ENCODE measurements around the gene SYNE2.
"Not testable (repeated sequence)": the region's sequence is repeated elsewhere in the genome, so short reads cannot be mapped to it uniquely, and the experiment has no call there.

SYNE2 gene

DNA sequence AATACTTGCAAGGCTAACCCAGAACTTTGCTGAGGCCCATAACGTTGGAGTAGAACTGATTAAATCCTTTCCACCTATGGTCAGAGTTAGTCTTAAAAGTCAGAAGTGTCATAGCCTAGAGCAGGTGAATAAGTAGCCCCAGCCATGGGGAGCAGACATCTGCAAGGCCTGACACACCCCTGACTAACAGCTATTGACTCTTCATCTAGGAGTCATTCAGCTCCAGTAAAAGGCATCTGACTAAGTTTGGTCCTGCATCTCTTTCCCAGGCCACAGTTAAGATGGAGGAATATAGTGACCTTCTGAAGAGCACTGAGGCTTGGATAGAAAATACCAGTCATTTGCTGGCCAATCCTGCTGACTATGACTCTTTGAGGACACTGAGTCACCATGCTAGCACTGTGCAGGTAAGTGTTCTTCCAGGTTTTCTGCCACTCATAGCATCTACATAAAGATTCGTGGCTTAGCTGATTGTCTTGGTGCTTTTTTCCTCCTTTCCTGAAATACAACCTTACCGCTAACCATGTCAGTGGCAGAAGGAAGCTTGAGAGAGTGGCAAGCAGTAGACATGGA is 228.5 kb downstream of the SYNE2 start:
- no peak for DNase-seq (ENCODE audit: low read depth)

DNA sequence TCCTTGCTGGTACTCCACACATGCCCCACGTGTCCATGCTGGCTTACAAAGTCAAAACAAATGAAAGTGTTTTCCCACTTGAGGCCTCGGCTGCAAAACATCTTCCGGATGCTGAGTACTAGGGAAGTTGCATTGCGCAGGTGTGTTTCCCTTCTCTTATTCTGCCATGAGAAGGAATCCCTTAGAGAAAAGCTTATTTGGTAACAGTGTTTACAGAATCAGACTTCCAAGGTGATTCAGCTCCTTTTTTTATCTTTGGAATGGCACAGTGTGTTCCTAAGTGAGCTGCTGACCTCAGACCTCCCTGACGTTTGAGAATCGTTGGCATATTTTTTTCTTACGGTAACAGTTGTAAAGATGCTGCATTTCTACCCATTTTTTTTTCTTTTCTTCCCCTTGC is 230.0 kb downstream of the SYNE2 start:
- no peak for DNase-seq (ENCODE audit: low read depth)

DNA sequence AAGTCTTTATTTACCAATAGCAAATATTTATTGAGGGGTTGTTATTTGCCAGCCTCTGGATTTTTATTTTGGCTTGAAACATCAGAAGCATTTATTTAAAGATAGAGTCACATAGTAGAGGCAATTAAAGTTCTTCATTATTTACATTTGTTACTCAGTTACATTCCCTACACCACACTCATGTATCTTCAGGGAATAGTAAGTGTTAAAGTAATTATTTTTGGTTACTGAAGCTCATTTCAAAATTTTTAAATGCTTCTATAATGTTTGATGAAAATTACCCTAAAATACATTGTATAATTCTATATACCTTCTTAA is 235.8 kb downstream of the SYNE2 start:
- DNase-seq (ENCODE audit: low read depth), result no peak

DNA sequence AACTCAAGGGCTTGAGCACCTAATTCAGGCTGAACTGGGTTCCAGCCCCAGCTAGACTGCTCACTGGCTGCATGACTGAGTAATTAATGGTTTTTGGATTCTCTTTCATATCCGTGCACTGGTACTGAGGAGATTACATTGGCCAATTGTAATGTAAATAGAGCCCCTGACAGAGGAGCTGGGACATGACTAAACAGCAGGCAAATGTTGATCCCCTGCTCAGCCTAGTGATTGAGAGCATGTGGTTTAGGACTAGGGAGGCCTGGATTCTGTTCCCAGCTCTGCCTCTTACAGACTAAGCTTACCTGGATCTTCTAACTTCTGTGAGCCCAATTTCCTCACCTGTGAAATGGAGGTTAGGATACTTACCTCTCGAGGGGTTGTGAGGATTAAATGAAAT is 237.1 kb downstream of the SYNE2 start:
- no peak for DNase-seq (ENCODE audit: low read depth)

DNA sequence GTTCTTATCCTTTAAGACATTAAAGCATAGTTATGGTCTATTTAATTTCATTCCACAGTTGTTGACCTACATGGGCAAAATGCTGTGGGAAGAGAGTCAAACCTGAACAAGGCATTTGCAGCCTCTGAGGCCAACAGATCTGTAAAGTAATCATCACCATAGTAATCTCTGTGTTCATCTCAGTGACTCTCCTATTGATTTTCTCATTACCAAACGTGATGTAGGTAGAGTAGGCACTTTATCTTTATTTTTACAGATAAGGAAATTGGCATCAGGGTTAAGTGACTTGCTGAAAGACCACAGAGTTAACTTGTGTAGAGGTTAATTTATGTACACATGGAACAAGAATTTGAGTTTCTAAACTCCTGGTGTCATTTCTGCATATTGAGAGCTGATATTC is 238.4 kb downstream of the SYNE2 start:
- DNase-seq (ENCODE audit: low read depth), result no peak

DNA sequence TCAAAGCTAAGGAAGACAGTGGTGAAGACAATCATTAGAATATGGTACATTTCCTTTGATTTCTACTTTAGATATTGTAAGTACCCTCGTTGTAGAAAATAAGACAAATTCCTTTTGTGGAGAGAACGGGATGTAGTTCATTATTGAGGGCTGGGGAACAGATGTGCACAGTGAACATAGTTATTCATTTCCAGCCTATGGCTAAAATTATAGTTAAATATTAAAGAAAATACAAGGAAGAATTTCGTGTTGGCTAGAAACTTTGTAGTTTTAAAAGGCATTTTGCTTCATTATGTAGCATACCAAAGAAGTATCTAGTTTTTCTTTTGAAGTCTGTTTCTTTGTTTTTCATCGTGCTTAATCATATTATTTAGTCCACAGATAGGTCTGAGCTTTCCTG is 239.5 kb downstream of the SYNE2 start:
- DNase-seq (ENCODE audit: low read depth), result no peak

DNA sequence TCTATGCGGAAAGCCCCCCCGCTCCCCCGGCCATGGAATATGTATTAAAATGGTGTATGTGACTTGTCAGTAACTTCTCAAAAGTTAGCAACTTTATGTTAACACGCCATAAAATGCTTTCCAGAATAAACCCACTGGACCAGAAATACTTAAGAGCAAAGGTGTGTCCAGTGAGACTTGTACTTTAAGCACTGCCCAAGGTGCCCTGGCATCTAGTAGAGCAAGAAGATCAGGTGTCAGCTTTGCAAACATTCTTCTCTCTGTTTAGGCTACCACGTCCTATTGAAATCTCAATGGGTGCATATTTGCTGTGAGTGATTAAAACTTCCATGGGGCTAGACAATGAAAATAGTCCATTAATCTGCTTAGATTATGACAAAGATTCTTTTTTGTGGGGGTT is 240.1 kb downstream of the SYNE2 start:
- DNase-seq (ENCODE audit: low read depth), result no peak

DNA sequence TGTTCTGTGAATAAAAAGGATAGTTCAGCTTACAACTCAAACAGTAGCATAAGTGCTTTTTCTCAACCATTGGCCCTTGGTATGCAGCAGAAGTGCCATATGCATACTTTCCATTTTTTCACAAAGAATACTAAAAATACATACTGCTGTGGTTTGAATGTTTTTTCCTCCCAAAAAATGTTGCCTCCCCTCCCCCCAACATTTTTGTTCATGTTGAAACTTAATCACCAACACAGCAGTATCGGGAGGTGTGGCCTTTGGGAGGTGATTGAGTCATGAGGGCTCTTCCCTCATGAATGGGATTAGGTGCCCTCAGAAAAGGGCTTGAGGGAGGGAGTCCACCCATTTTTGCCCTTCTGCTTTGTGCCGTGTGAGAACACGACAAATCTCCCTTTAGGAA is 242.8 kb downstream of the SYNE2 start:
- no peak for DNase-seq (ENCODE audit: low read depth)

DNA sequence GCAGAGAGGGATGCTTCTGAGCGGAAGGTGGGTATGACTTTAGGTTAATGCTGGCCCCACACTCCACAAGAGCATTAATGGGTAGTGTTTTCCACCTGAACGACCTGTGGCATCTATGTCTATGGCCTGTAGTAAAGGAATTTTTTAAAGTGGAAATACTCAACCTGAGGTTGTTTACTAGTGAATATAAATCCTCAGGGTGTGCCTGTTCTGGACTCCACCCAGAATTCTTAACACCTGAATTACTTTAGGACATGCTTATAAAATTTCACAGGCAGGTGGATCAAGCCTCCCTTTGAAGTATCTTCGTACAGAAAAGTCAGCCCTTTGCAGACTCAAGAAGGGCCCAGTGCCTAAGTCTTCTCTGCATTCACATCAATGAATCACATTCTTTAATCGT is 245.3 kb downstream of the SYNE2 start:
- no peak for DNase-seq (ENCODE audit: low read depth)

DNA sequence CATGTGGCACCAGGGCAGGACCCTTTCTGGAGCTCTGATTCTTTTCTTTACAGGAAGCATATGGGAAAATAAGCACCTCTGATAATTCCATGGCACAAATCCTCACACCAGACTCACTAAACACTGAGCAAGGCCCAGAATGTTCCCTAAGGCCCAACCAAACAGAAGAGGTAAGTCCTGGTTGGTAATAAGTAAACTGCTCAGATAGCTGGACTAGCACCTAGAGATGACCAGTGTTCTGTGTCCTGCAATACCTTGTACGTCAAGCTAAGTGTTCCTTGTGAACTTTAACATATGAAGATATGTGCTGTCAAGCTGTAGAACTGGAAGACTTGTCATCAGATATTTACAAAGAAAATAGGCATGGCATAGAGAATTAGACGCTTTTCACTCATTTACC is 254.6 kb downstream of the SYNE2 start:
- no peak for DNase-seq (ENCODE audit: low read depth)

DNA sequence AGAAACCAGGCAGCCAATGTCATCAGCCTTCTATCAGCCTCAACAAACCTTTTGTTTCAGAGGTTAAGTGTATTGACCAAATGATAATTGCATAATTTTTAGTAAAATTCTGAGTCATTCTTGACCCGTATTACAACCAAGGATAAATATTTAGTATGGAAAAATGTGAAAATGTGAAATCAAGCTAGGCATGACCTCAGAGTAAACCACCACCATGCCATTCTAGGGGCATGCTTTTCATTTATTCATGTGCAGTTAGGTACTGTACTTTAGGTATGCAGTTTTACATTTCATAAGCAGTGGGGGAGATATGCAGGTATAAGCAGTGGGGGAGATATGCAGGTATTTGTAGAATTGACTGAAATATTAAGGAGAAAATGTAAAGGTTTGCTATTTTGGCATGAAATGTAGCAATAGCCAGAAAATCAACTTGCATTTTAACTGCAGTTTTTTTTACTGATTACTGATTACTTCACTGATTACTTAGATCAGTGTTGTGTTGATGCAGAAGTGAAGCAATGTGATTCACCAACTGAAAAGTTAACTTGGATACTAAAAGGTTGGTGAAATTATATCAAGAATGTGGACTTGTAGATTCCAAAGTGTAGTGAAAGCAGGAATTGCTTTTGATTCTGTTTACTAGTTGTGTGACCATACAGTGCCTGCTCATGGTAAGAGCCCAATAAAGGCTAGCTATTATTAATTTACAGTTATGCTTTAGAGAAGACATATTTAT is 257.2 kb downstream of the SYNE2 start:
- DNase-seq (ENCODE audit: low read depth), result no peak

DNA sequence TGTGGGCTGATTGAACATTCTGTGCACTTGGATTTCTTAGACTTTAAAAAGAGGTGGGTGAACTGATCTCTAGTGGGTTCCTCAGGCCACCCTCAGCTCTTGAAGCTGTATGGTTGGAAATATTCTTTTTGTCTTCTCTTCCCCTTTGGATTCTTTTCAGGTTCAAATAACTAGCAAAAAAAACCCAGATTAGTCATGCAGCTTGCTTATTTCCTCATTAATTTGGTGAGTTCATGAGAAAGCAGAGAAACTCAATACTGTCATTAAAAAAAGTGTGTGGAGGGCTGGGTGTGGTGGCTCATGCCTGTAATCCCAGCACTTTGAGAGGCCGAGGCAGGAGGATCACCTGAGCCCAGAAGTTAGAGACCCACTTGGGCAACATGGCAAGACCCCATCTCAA is 258.0 kb downstream of the SYNE2 start:
- no peak for DNase-seq (ENCODE audit: low read depth)

DNA sequence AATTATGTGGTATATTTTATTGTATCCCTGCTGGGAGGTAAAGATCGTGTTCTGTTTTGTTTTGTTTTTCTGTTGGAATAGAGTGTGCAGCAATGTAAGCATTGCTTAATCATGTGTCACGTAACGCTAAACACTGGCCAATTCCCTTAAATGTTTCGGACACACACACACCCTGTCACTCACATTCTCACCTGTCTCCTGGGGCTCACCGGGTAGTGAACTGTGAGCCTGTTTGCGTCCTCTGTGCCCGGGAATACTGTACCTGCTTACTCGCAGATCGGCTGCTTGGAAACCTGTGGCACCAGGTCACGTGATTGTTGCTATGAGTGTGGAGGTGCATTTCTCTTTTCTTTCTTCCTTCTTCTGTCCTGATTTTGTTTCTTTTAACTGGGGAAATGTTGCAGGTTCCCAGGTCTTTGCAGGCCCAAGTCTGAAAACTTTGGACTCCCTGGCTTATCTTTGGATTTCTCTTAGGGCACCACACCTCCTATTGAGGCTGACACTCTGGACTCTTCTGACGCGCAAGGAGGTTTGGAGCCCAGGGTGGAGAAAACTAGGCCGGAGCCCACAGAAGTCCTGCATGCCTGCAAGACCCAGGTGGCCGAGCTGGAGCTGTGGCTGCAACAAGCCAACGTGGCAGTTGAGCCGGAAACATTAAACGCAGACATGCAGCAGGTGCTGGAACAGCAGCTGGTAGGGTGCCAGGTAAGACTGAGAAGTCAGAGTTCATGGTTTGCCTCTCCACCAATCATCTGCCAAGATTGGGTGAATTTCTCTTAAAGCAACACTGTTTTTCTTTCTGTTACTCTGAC is 260.3 kb downstream of the SYNE2 start:
- DNase-seq (ENCODE audit: low read depth), result no peak

DNA sequence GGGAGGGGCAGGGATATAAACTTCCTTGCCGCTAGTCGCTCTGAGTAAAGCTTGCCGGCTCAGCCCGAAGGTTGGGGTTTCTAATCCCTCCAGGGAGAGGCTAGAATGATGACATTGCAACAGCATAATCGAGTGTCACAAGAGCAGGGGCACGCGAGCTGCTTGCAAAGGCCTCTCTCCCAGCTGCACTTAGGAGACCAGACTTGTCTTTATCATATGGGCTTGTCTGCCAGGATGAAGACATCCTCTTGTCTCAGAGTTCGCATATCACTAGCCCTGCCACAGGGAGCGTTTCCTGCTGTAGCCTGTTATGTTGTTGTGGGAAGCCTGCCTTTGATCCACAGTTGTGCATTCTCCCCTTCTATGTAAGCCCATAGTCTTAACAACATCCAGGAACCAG is 261.4 kb downstream of the SYNE2 start:
- no peak for DNase-seq (ENCODE audit: low read depth)

DNA sequence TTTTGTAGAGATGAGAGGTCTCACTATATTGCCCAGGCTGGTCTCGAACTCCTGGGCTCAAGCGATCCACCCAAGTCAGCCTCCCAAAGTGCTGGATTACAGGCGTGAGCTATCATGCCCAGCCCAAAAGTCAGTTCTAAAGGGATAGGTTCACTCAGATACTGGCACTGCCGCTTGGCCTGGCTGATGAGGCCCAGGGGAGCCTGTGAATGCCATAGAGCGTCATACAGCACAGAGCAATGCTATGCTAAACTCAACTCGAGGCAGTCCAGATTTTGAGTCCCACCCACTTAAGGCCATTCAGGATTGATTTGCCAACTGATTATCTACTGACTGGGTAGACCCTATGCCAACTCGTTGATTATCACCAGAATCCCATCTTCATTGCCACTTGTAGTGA is 262.0 kb downstream of the SYNE2 start:
- no peak for DNase-seq (ENCODE audit: low read depth)

DNA sequence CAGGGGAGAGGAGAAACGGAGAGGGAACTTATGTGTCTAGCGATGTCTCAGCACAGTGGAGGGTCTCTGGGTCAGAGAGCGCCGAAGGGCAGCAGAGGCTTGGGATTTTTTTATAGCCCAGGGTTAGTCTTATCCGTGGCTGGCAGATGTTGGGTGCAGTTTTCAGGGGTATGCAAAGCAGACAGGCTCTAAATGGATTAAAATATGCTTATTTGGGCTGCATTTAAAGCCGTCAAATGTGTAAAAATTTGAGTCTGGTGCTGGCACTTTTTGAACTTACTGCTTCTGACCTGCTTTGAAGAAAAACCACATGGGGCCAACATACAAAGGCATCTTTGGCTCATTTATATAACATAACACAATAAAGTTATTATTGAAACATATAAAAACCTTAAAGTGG is 262.6 kb downstream of the SYNE2 start:
- DNase-seq (ENCODE audit: low read depth), result no peak

DNA sequence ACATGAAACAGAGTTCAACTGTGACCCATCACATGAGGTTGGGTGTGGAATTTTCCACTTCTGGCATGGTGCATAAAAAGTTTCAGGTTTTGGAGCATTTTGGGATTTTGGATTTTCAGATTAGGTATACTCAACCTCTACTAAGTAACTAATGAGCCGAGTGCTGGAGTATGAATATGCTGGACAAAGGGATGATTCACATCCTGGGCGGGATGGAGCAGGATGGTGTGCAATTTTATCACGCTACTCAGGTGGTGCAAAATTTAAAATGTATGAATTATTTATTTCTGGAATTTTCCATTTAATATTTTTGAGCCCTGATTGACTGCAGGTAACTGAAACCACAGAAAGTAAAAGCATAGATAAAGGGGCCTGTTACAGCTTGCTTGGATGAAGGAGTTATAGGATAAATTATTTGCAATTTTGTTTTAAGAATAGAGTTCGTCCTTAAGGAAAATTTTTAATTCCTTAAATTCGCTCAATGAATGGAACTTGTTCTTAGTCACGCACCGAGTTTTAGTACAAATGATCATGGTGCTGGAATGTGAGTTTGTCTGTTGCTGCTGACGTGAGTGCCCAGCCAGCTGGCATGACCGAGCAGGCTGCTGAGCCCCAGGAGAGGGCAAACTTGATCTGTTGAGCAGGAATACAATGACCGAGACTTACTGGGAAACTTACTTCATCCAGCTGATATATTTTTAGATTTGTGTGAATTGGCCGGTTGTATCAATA is 265.0 kb downstream of the SYNE2 start:
- no peak for DNase-seq (ENCODE audit: low read depth)

DNA sequence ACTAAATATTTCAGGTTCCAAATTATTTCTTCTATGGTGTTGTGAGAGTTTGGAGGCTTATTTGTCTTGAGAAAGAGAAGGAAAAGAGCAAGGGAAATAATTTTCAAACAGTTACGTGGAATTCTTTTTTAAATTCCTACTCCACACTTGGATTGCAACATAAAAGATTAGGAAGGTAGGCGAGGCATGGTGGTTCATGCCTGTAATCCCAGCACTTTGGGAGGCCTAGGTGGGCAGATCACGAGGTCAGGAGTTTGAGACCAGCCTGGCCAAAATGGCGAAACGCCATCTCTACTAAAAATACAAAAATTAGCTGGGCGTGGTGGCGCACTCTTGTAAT is 265.6 kb downstream of the SYNE2 start:
- DNase-seq (ENCODE audit: low read depth), result not testable (repeated sequence)

DNA sequence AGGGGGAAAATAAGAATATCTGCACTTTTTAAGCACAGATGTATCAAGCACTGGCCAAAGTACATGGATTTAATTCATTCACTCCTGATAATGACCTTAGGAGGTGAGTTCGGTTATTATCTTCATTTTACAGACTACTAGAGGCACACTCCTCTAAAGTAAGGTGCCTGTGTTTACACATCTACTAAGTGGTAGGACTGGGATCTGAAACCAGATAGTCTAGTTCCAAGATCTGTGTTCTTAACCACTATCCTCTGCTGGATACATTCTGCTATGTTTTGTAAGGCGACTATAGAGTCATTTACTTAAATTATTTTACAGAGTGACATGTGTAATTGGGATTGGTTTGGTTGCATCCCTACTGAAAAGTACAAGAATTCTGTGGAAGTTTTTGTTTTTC is 266.1 kb downstream of the SYNE2 start:
- DNase-seq (ENCODE audit: low read depth), result no peak

DNA sequence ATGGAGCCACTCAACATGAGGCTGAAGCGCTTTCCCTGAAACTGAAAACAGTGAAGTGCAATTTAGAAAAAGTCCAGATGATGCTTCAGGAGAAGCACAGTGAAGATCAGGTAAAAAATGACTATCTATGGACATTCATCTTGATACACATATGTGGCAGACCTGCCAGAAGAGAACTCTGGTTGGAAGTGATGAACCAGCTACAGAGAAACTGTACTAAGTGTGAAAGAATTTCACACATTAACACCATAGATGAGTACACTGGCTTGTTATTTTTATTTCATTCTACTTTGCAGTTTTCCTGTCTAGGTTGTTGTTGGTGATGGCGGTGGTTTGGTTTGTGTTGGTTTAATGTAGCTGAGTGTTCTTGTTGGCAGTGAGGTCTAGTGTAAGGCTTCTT is 266.7 kb downstream of the SYNE2 start:
- DNase-seq (ENCODE audit: low read depth), result no peak

DNA sequence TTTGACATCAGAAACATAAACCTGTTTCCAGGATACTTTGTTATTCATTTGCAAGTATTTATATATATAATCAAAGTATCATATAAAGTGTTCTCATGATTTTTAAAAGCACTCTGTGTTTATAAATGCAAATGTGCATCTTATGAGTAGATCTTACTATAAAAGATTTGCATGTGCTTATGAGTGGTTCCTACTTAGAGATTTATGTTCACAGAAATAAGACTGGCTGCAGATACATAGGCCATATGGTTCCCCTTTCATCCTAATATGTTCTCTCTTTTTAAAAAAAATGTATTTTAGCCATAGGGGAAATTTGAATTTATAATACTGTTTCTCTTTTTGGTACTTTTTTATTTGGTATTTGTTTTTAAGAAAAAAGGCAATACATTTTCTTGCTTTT is 267.2 kb downstream of the SYNE2 start:
- DNase-seq (ENCODE audit: low read depth), result no peak

DNA sequence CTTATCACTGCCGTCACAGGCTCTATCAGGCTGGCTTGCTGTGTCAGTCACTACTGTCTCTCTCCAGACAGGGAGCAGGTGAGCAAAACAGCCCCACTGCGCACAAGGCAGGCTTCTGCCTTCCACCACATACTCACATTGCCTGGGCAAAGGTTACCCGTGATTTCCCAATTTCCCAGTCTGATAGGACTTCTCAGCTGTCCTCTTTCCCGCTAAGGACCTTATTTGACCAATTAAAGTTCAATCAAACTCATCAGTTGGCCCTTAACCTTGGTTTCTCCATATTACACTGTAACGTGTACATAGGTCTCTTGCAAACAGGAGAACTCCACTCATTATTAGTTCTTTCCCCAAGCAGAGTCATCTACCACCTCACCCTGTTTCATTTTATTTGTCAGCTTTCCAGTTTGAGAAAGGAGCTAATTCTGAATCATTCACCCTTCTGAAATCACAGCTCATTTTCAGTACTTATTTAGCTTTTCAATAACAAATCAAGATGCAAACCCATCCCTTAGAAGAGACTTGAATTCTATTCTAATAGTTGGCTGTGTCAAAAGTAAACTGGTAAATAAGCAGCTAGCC is 270.5 kb downstream of the SYNE2 start:
- DNase-seq (ENCODE audit: low read depth), result no peak

DNA sequence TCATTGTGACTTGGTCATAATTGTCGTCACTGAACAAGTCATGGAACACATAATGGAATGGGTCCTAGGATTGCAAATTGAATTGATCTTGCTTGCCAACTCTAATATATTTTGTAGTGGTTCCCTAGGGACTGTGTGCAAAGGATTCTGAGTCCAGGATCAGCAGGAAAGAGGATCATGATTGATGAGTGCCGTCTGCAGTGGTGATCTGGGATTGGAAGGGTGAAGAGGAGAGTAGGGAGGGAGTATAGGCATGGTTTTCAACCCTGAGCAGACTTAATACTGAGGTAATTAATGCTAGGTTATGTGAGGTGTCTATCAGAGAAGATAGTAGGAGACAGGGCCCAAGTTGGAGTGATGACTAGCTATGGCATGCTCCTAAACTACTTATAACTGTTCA is 272.5 kb downstream of the SYNE2 start:
- no peak for DNase-seq (ENCODE audit: low read depth)

Measured in CMK (cell line).